Measurements from ENCODE around the gene RBM22. TPM values are rescaled to one million over a fixed set of nuclear protein-coding genes. Genes with fewer than 3 reads are reported as not detected.

The RBM22 gene
- polyA plus RNA-seq, 1 donor from 2014 or later, result 67.9 TPM

DNA sequence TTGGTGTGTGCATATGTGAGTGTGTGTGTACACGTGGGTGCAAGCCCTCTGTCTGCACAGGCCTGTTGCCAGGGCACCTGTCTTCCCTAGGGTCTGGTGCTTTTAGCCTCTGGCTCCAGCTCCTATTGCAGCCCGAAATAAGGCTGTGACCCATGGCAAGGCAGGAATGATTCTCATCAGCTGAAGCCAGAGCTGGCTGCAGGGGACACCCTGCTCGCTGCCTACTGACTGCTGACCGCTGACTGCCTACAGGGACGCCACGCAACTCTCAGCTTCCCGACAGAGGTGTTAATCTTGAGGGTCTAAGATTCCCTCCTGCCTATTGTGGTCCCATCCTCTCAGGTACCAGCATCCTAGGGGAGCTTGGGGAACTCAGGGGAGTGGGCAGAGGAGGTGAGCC, 39.8 kb downstream of the RBM22 start, which contains the start of gene MYOZ3:
Gene MYOZ3, plus strand, starts transcription at position 166 of the 400 bp plus-strand sequence. CDS start 1,691 bp downstream, outside the sequence.
- H3K27ac ChIP-seq (ENCODE audit: low read length), result no peak within 1 kb of the TSS
- no peak within 1 kb of the TSS for H3K4me3 ChIP-seq (ENCODE audit: low read length)
- H3K27me3 ChIP-seq (ENCODE audit: insufficient read depth, low read depth, low read length), result no peaks in the 10 kb centered on the region
- H3K9me3 ChIP-seq (ENCODE audit: low read length), result no peaks in the 10 kb centered on the region
- no peaks in the 10 kb centered on the region for H3K36me3 ChIP-seq (ENCODE audit: insufficient read depth, low read length)
- no peak within 1 kb of the TSS for H2AFZ ChIP-seq (ENCODE audit: low read depth, low read length)
- TF ChIP-seq TAF1 (IDR thresholded peaks at IDR 0.05; ENCODE audit: low read depth) (no peak), EZH2 (IDR thresholded peaks at IDR 0.05; ENCODE audit: borderline replicate concordance, insufficient read depth, low read length, poor library complexity, severe bottlenecking) (no peak), MXI1 (conservative IDR thresholded peaks at IDR 0.05; ENCODE audit: poor library complexity, severe bottlenecking) (no peak), RAD21 (conservative IDR thresholded peaks at IDR 0.05) (no peak), EP300 (conservative IDR thresholded peaks at IDR 0.05; ENCODE audit: poor library complexity, severe bottlenecking) (no peak), SMC3 (conservative IDR thresholded peaks at IDR 0.05; ENCODE audit: poor library complexity) (no peak), POLR2AphosphoS5 (IDR thresholded peaks at IDR 0.05) (no peak)
- H3K9me2 ChIP-seq (ENCODE audit: insufficient read depth, low read length), result no peaks in the 10 kb centered on the region
- no peaks in the 10 kb centered on the region for H3K79me2 ChIP-seq (replicated peaks; ENCODE audit: insufficient read depth, low read length)
- H3K9ac ChIP-seq (ENCODE audit: low read length), result no peak within 1 kb of the TSS
- no peaks in the 10 kb centered on the region for H4K20me1 ChIP-seq (ENCODE audit: insufficient read depth)
- H3F3A ChIP-seq (ENCODE audit: insufficient read depth, low read length, poor library complexity, severe bottlenecking), result no peaks in the 10 kb centered on the region
- H3K4me2 ChIP-seq (ENCODE audit: low read length), result no peak within 1 kb of the TSS

- no peaks in the 10 kb centered on the region for H3K9me3 ChIP-seq (ENCODE audit: low read length)
- no peak overlapping the region for H2AFZ ChIP-seq (ENCODE audit: low read depth, low read length)
- H3K9me2 ChIP-seq (ENCODE audit: insufficient read depth, low read length), result no peaks in the 10 kb centered on the region
- no peak overlapping the region for H3K4me3 ChIP-seq (ENCODE audit: low read length)
- H4K20me1 ChIP-seq (ENCODE audit: insufficient read depth), result no peaks in the 10 kb centered on the region
- H3K79me2 ChIP-seq (replicated peaks; ENCODE audit: insufficient read depth, low read length), result no peaks in the 10 kb centered on the region
- no peaks in the 10 kb centered on the region for H3K36me3 ChIP-seq (ENCODE audit: insufficient read depth, low read length)
- no peak overlapping the region for H3K27ac ChIP-seq (ENCODE audit: low read length)
- no peak overlapping the region for H3K4me2 ChIP-seq (ENCODE audit: low read length)
- H3F3A ChIP-seq (ENCODE audit: insufficient read depth, low read length, poor library complexity, severe bottlenecking), result no peaks in the 10 kb centered on the region
- H3K9ac ChIP-seq (ENCODE audit: low read length), result no peak overlapping the region
- TF ChIP-seq RAD21 (conservative IDR thresholded peaks at IDR 0.05), result no peak
- TF ChIP-seq TAF1 (IDR thresholded peaks at IDR 0.05; ENCODE audit: low read depth), result no peak
- no peak for TF ChIP-seq EP300 (conservative IDR thresholded peaks at IDR 0.05; ENCODE audit: poor library complexity, severe bottlenecking)
- TF ChIP-seq POLR2AphosphoS5 (IDR thresholded peaks at IDR 0.05), result no peak
- TF ChIP-seq EZH2 (IDR thresholded peaks at IDR 0.05; ENCODE audit: borderline replicate concordance, insufficient read depth, low read length, poor library complexity, severe bottlenecking), result no peak
- TF ChIP-seq MXI1 (conservative IDR thresholded peaks at IDR 0.05; ENCODE audit: poor library complexity, severe bottlenecking), result no peak
- TF ChIP-seq REST (IDR thresholded peaks at IDR 0.05; ENCODE audit: borderline replicate concordance), result no peak
- TF ChIP-seq SMC3 (conservative IDR thresholded peaks at IDR 0.05; ENCODE audit: poor library complexity), result no peak
- no peak for TF ChIP-seq CTCF (IDR thresholded peaks at IDR 0.05; ENCODE audit: poor library complexity, severe bottlenecking)
- H3K27me3 ChIP-seq (ENCODE audit: insufficient read depth, low read depth, low read length), result no peaks in the 10 kb centered on the region
Measured at GRCh38 chr5:150660108-150660831, 40.6 kb downstream of the RBM22 start.

Data from neural cell (in vitro differentiated cells).